GM10266 (cell line): Measurements from ENCODE around the gene C14orf93.
A peak's percentile ranks its signal among the peaks of the same experiment; 100 is the strongest.
"Not testable (repeated sequence)": the region's sequence is repeated elsewhere in the genome, so short reads cannot be mapped to it uniquely, and the experiment has no call there.

ENCODE experiments used
- DNase-seq: peaks from one replicate; pipeline ENCODE4 v3.0.0; 2012; ENCODE audit errors: extremely low spot score
- CTCF ChIP-seq: IDR thresholded peaks from 2 replicates; pipeline ENCODE4 v1.5.1; 2012; ENCODE audit warnings: mild to moderate bottlenecking, low read depth; ENCODE audit not compliant: control insufficient read depth, insufficient read depth; ENCODE audit errors: missing control alignments

The C14orf93 gene

GRCh38 chr14:22976620-22977433 is 33.1 kb downstream of the C14orf93 start:
- DNase-seq, result no peak
- TF ChIP-seq CTCF, result no peak

GRCh38 chr14:22974530-22975313 is 35.2 kb downstream of the C14orf93 start:
- no peak for DNase-seq
- TF ChIP-seq CTCF, result no peak

GRCh38 chr14:22973217-22974032 is 36.5 kb downstream of the C14orf93 start:
- DNase-seq, result peak; percentile 61
- TF ChIP-seq CTCF, result peak; percentile 80

- no peak for TF ChIP-seq CTCF
- DNase-seq, result no peak
Observed at GRCh38 chr14:22972313-22972930, 37.5 kb downstream of the C14orf93 start.

- no peak for DNase-seq
- TF ChIP-seq CTCF, result no peak
Observed at GRCh38 chr14:22971152-22971551, 38.8 kb downstream of the C14orf93 start.

GRCh38 chr14:22966783-22967269 is 43.1 kb downstream of the C14orf93 start:
- no peak for DNase-seq
- TF ChIP-seq CTCF, result no peak

- DNase-seq, result not testable (repeated sequence)
Observed at GRCh38 chr14:22965916-22966782, 43.8 kb downstream of the C14orf93 start.
